OCI-LY7 (cell line): Measurements from ENCODE around the gene C20orf202. TPM values are rescaled to one million over a fixed set of nuclear protein-coding genes. Genes with fewer than 3 reads are reported as not detected.

Source experiments
- BruUV-seq: library from RNA; stranded (reverse); fragments of 400-500 nt; replicated peaks from 2 replicates; lab custom pipeline; 2021; lab: Mats Ljungman, UMichigan
- CTCF ChIA-PET: fragments of 300-600 bp; sonication (Branson Sonifier 250); formaldehyde crosslinking; loops from one replicate; lab custom pipeline; 2022; ENCODE audit warnings: antibody characterized with exemption; ENCODE audit not compliant: unreplicated experiment; lab: Charles Lee
- POLR2A ChIA-PET: fragments of 300-600 bp; sonication (Branson Sonifier 250); formaldehyde crosslinking; loops from one replicate; lab custom pipeline; 2022; ENCODE audit warnings: antibody characterized with exemption; lab: Charles Lee
- DNase-seq: peaks from one replicate; pipeline ENCODE4 v3.0.0-alpha.2; 2015; ENCODE audit warnings: low spot score
- H2AFZ ChIP-seq: fragments of 200-600 bp; sonication (generic), shearing (Covaris generic); 2 replicates; pipeline ENCODE4 v1.6.1; 2014; ENCODE audit warnings: mild to moderate bottlenecking, antibody characterized with exemption, low read length, moderate library complexity
- H3K27ac ChIP-seq: fragments of 200-600 bp; sonication (generic); 2 replicates; pipeline ENCODE4 v1.5.1; 2014; ENCODE audit warnings: mixed run types, low read depth, mild to moderate bottlenecking, moderate library complexity, low read length, inconsistent platforms; ENCODE audit not compliant: poor library complexity, severe bottlenecking
- H3K36me3 ChIP-seq: fragments of 200-600 bp; sonication (generic); 2 replicates; pipeline ENCODE4 v1.6.1; 2014; ENCODE audit warnings: mild to moderate bottlenecking, antibody characterized with exemption, low read length, moderate library complexity, mixed read lengths; ENCODE audit not compliant: insufficient read depth
- H3K4me1 ChIP-seq: fragments of 200-600 bp; sonication (generic); 2 replicates; pipeline ENCODE4 v1.5.1; 2014; ENCODE audit warnings: mild to moderate bottlenecking, low read length; ENCODE audit not compliant: insufficient read depth, poor library complexity, severe bottlenecking
- H3K4me2 ChIP-seq: fragments of 200-600 bp; sonication (generic); 2 replicates; pipeline ENCODE4 v1.6.1; 2014; ENCODE audit warnings: mild to moderate bottlenecking, low read length
- H3K4me3 ChIP-seq: fragments of 200-600 bp; sonication (generic); 2 replicates; pipeline ENCODE4 v1.5.1; 2014; ENCODE audit warnings: mild to moderate bottlenecking, low read depth, low read length; ENCODE audit not compliant: poor library complexity, severe bottlenecking
- H3K79me2 ChIP-seq: fragments of 200-600 bp; sonication (generic); 2 replicates; pipeline ENCODE4 v1.6.1; 2016; ENCODE audit warnings: low read depth, mild to moderate bottlenecking, low read length, moderate library complexity, mixed read lengths; ENCODE audit not compliant: insufficient read depth
- H3K9me2 ChIP-seq: fragments of 200-600 bp; sonication (generic); 2 replicates; pipeline ENCODE4 v1.6.1; 2016; ENCODE audit warnings: mild to moderate bottlenecking, low read length, mixed read lengths; ENCODE audit not compliant: insufficient read depth
- H3K9me3 ChIP-seq: fragments of 200-600 bp; sonication (generic); 2 replicates; pipeline ENCODE4 v1.6.1; 2014; ENCODE audit warnings: mild to moderate bottlenecking, mixed run types, low read length, mixed read lengths
- H4K20me1 ChIP-seq: fragments of 200-600 bp; sonication (generic); 2 replicates; pipeline ENCODE4 v1.6.1; 2014; ENCODE audit warnings: mild to moderate bottlenecking, antibody characterized with exemption, low read length, moderate library complexity, mixed read lengths; ENCODE audit not compliant: insufficient read depth
- EZH2phosphoT487 ChIP-seq: fragments of 200-600 bp; sonication (generic); IDR thresholded peaks from 2 replicates; pipeline ENCODE4 v1.6.1; 2018; ENCODE audit warnings: low read depth, borderline replicate concordance, mild to moderate bottlenecking, mixed run types, antibody characterized with exemption, low read length, moderate library complexity, mixed read lengths
- intact Hi-C: fragments of 100-400 bp; cut with micrococcal nuclease; formaldehyde crosslinking; loops from one replicate; pipeline ENCODE4 v1.10.0; 2022; ENCODE audit not compliant: unreplicated experiment
- total RNA-seq, 2 experiments: library from RNA; depleted of rRNA in 1 of 2; stranded (reverse); fragments of >200 nt in 1 of 2; shearing (Covaris generic) in 1 of 2; gene quantifications; 2 replicates each; pipeline ENCODE4 v1.2.3, GENCODE V29; 2014 to 2022
- TF ChIP-seq, protein P1 (sequence below): fragments of 200-600 bp; sonication (generic); conservative IDR thresholded peaks from 2 replicates; pipeline ENCODE4 v1.5.1; 2014; ENCODE audit warnings: mild to moderate bottlenecking, antibody characterized with exemption, low read length, moderate library complexity, mixed read lengths

Gene C20orf202
- total RNA-seq, 2 experiments from 2014 or later, result not detected

DNA sequence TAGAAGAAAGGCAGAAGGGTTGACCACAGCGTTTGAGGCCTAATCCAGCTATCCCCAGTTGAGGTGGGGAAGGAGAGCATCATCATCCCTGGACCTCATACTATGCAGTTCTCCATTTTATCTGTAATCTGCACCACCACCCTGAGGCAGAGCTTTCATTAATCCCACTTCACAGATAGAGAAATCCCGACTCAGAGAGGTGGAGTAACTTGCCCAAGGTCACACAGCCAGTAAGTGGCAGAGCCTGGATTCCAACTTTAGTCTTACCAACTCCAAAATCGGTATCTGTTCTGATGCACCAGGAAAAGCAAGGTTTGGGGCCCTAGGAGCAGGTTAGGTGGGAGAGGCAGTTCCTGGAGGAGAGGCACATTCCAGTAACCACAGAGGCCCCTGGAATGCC lies 25.2 kb upstream of the C20orf202 start:
- H2AFZ ChIP-seq, result no peak overlapping the region
- no peaks in the 10 kb centered on the region for H3K79me2 ChIP-seq
- POLR2A ChIA-PET, result no interaction called here
- TF ChIP-seq EZH2phosphoT487, result no peak
- TF ChIP-seq, protein P1, sequence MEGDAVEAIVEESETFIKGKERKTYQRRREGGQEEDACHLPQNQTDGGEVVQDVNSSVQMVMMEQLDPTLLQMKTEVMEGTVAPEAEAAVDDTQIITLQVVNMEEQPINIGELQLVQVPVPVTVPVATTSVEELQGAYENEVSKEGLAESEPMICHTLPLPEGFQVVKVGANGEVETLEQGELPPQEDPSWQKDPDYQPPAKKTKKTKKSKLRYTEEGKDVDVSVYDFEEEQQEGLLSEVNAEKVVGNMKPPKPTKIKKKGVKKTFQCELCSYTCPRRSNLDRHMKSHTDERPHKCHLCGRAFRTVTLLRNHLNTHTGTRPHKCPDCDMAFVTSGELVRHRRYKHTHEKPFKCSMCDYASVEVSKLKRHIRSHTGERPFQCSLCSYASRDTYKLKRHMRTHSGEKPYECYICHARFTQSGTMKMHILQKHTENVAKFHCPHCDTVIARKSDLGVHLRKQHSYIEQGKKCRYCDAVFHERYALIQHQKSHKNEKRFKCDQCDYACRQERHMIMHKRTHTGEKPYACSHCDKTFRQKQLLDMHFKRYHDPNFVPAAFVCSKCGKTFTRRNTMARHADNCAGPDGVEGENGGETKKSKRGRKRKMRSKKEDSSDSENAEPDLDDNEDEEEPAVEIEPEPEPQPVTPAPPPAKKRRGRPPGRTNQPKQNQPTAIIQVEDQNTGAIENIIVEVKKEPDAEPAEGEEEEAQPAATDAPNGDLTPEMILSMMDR, result no peak
- no peak for DNase-seq
- CTCF ChIA-PET, result no interaction called here
- H4K20me1 ChIP-seq, result no peaks in the 10 kb centered on the region
- H3K9me2 ChIP-seq, result no peaks in the 10 kb centered on the region
- BruUV-seq, result no TSS peak
- H3K27ac ChIP-seq, result no peak overlapping the region
- H3K4me2 ChIP-seq, result no peak overlapping the region
- no peak overlapping the region for H3K4me3 ChIP-seq
- H3K36me3 ChIP-seq, result no peaks in the 10 kb centered on the region
- no peaks in the 10 kb centered on the region for H3K9me3 ChIP-seq
- intact Hi-C loops, result no loop called here
- no peaks in the 10 kb centered on the region for H3K4me1 ChIP-seq

DNA sequence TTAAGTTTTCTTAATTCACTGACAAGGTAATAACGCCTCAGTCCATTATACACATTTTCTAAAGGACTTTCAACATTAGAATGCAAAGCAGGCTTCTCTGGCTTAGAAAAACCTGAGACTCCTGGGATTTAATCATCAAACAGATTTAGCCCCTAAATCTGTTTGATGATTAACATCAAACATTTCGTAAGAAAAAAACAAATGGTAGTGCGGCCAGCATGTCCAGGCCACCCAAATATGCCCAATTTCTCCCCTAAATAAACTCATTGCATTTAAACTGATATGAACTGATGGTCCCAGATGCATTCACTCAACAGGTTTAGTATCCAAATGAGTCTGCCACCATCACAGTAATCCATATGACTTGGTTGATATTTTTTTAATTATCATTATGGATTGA lies 24.6 kb upstream of the C20orf202 start:
- H3K27ac ChIP-seq, result no peak overlapping the region
- H3K4me1 ChIP-seq, result no peaks in the 10 kb centered on the region
- CTCF ChIA-PET, result no interaction called here
- no peak for DNase-seq
- no peaks in the 10 kb centered on the region for H3K36me3 ChIP-seq
- no TSS peak for BruUV-seq
- no peak overlapping the region for H3K4me2 ChIP-seq
- H3K9me2 ChIP-seq, result no peaks in the 10 kb centered on the region
- no peaks in the 10 kb centered on the region for H3K9me3 ChIP-seq
- H4K20me1 ChIP-seq, result no peaks in the 10 kb centered on the region
- no peaks in the 10 kb centered on the region for H3K79me2 ChIP-seq
- no peak for TF ChIP-seq EZH2phosphoT487
- TF ChIP-seq, protein P1, result no peak
- H2AFZ ChIP-seq, result no peak overlapping the region
- H3K4me3 ChIP-seq, result no peak overlapping the region
- POLR2A ChIA-PET, result no interaction called here
- intact Hi-C loops, result no loop called here

DNA sequence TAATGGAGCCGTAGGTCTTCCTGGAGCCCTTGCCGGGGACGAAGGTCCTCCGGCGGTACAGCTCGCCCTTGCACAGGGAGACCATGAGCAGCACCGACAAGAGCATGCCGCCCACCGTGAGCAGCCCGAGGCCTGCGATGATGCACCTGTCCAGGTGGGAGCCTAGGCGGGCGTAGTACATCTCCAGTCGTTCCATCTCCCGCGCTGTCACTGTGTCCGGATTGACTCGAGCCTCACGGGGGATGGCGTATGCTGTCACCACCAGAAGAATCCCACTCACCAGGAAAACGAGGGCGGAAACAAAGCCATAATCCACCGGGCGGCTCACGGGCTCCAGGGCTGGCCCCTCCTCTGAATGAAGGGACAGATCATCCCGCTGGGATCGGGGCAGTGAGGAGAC lies 22.3 kb upstream of the C20orf202 start:
- Histone ChIP-seq H3K4me1 (no peaks in the 10 kb centered on the region), H3K4me3 (no peak overlapping the region), H4K20me1 (no peaks in the 10 kb centered on the region), H3K9me2 (no peaks in the 10 kb centered on the region), H2AFZ (no peak overlapping the region), H3K9me3 (no peaks in the 10 kb centered on the region), H3K79me2 (no peaks in the 10 kb centered on the region), H3K36me3 (no peaks in the 10 kb centered on the region), H3K27ac (no peak overlapping the region), H3K4me2 (no peak overlapping the region)
- DNase-seq, result no peak
- ChIA-PET CTCF (no interaction called here), POLR2A (no interaction called here)
- intact Hi-C loops, result no loop called here
- no peak for TF ChIP-seq EZH2phosphoT487
- TF ChIP-seq, protein P1, result no peak
- BruUV-seq, result no TSS peak
